K562 (cell line): Measurements from ENCODE around the gene AAMDC. TPM values are rescaled to one million over a fixed set of nuclear protein-coding genes. Genes with fewer than 3 reads are reported as not detected.

Source experiments
- CREB3L1 ChIP-seq: fragments of 450-650 bp; IDR thresholded peaks from 2 replicates; pipeline ENCODE4 v1.6.1; 2014; ENCODE audit warnings: low read depth, mild to moderate bottlenecking, moderate library complexity, borderline replicate concordance
- DPF2 ChIP-seq: fragments of 450-650 bp; IDR thresholded peaks from 2 replicates; pipeline ENCODE4 v1.6.1; 2016
- GABPA ChIP-seq: fragments of 200-800 bp; sonication (Bioruptor generic); conservative IDR thresholded peaks from 2 replicates; pipeline ENCODE4 v1.6.1; 2016; ENCODE audit warnings: low read depth, missing genetic modification characterization, missing compliant biosample characterization
- GTF2B ChIP-seq: IDR thresholded peaks from 2 replicates; pipeline ENCODE4 v1.6.1; 2011; ENCODE audit not compliant: insufficient read length; ENCODE audit errors: extremely low read depth
- HCFC1 ChIP-seq: IDR thresholded peaks from 2 replicates; pipeline ENCODE4 v1.6.1; 2012; ENCODE audit warnings: low read depth, low read length, improper control_type of control experiment
- HDAC2 ChIP-seq: fragments of 450-650 bp; IDR thresholded peaks from 2 replicates; pipeline ENCODE4 v1.6.1; 2016; ENCODE audit warnings: mild to moderate bottlenecking
- HMGN3 ChIP-seq: IDR thresholded peaks from 2 replicates; pipeline ENCODE4 v1.6.1; 2011; ENCODE audit warnings: borderline replicate concordance, low read depth, mild to moderate bottlenecking, mixed read lengths, low read length; ENCODE audit not compliant: insufficient read length; ENCODE audit errors: extremely low read depth
- IRF1 ChIP-seq: sonication (generic); formaldehyde crosslinking; IDR thresholded peaks from 2 replicates; pipeline ENCODE4 v1.8.0; 2022; ENCODE audit warnings: missing genetic modification reagents, mild to moderate bottlenecking, borderline replicate concordance
- KDM1A ChIP-seq, 2 experiments: fragments of 450-650 bp; IDR thresholded peaks; 2 replicates each; pipeline ENCODE4 v1.6.1; 2016; ENCODE audit warnings: mild to moderate bottlenecking in 2 of 2
- NFIC ChIP-seq: fragments of 450-650 bp; IDR thresholded peaks from 2 replicates; pipeline ENCODE4 v1.6.1; 2017; ENCODE audit warnings: mild to moderate bottlenecking, inconsistent platforms
- PCBP1 ChIP-seq: fragments of 200-400 bp; formaldehyde crosslinking; IDR thresholded peaks from 2 replicates; pipeline ENCODE4 v1.6.1; 2018; ENCODE audit warnings: mild to moderate bottlenecking, low read depth, low read length; ENCODE audit not compliant: poor library complexity, severe bottlenecking
- TBP ChIP-seq: optimal IDR thresholded peaks from 2 replicates; pipeline ENCODE3; 2011; ENCODE audit warnings: low read depth, low read length, improper control_type of control experiment
- TGIF2 ChIP-seq: sonication (generic); formaldehyde crosslinking; IDR thresholded peaks from 2 replicates; pipeline ENCODE4 v1.8.1; 2022; ENCODE audit warnings: mild to moderate bottlenecking, missing genetic modification reagents, moderate library complexity
- TOE1 ChIP-seq, 2 experiments: fragments of 450-650 bp in 1 of 2; sonication (generic) in 1 of 2; formaldehyde crosslinking in 1 of 2; IDR thresholded peaks; 2 replicates each; pipeline versions ENCODE4 v1.7.1 to v1.8.0; 2016 to 2022; ENCODE audit warnings: borderline replicate concordance in 2 of 2, mild to moderate bottlenecking in 2 of 2, antibody characterized with exemption in 1 of 2, inconsistent platforms in 1 of 2, low read depth in 1 of 2, missing genetic modification reagents in 1 of 2, moderate library complexity in 1 of 2
- ZEB2 ChIP-seq: fragments of 450-650 bp; IDR thresholded peaks from 2 replicates; pipeline ENCODE4 v1.6.1; 2016
- polyA plus RNA-seq, 8 experiments: library from polyadenylated mRNA; depleted of rRNA in 4 of 8; stranded (reverse) in 5 of 8; unstranded in 3 of 8; fragments of >200 nt; fragmentation: Nextera tagmentation in 2 of 8; fragmentation: Illumina TruSeq in 1 of 8; extraction: Ambion mirVana in 2 of 8; extraction: Trizol in 1 of 8; gene quantifications; 2 replicates each; pipeline versions ENCODE4 v1.2.1 to v1.2.3, GENCODE V29; 2011 to 2014; ENCODE audit warnings: inconsistent platforms in 1 of 8, missing spikeins in 1 of 8
- total RNA-seq, 7 experiments: library from RNA; depleted of rRNA in 6 of 7; stranded (reverse); fragments of >200 nt in 6 of 7; fragmentation: Illumina TruSeq in 2 of 7; extraction: Trizol in 2 of 7; gene quantifications; 2 replicates each; pipeline versions ENCODE4 v1.2.1 to v1.2.3, GENCODE V29; 2011 to 2021; ENCODE audit warnings: low replicate concordance in 1 of 7
- TF ChIP-seq, protein P1 (sequence below): sonication (generic); formaldehyde crosslinking; IDR thresholded peaks from 2 replicates; pipeline ENCODE4 v1.8.1; 2023; ENCODE audit warnings: missing genetic modification reagents, mild to moderate bottlenecking, borderline replicate concordance
- TF ChIP-seq, protein P2 (sequence below), 2 experiments: fragments of 250-450 bp in 1 of 2; fragments of 450-650 bp in 1 of 2; sonication (Bioruptor Pico) in 1 of 2; IDR thresholded peaks; 2 replicates each; pipeline versions ENCODE4 v1.6.1 to v1.8.0; 2016 to 2021; ENCODE audit warnings: mild to moderate bottlenecking in 2 of 2, moderate library complexity in 2 of 2, missing compliant biosample characterization in 1 of 2, missing genetic modification characterization in 1 of 2

The AAMDC gene
- total and polyA plus RNA-seq, 9 of the 15 experiments (the other 6 are each of a cell fraction or from before 2014, with no cell fraction given) = 10.4 to 40.6 (median 15.6) TPM

DNA sequence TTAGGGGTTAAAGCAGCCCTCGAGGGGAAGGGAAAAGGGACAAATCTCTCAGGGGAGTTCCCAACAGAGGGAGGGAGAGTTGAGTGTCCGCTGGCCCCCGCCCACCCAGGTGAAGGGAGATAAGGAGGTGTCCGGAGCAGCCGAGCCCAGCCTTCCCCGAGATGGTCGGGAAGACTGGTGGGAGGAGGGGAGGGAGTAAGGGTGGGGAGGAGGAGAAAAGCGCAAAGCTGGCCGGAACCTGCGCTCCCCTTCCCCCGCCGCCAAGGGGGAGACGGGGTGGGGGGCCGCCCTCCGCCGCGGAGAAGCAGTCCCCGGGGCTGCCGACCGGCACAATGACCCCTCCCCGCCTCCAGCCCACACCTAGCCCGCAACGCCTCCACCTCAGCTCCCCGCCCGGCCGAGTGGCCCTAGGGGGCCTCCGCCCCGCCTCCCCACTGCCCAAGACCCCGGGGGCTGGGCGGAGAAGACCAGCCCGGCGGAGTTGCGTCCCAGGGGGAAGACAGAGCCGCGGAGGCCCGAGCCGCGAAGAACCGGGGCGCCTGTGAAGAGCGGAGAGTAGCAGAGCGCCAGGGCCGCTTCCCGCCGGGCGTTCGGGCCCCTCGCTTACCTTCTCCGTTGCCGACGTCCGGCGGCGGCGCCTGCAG is 901 bp upstream of the AAMDC start (continued):
- TF ChIP-seq NFIC = no peak; the same call in 1 of the 2 replicates
- peak; percentile 30 for TF ChIP-seq HMGN3
- no peak for TF ChIP-seq GTF2B
- TF ChIP-seq TBP = peak; percentile 41
- peak; percentile 66; the same call in 1 of the 2 replicates for TF ChIP-seq DPF2
- TF ChIP-seq TOE1 (IDR thresholded peaks at IDR 0.05; ENCODE audit: borderline replicate concordance) = peak; percentile 1
- TF ChIP-seq TOE1 (CRISPR knock-in tag; IDR thresholded peaks at IDR 0.05; ENCODE audit: borderline replicate concordance, low read depth) = no peak
- 0 out of 2 replicates have a peak, but pooled peaks have one; percentile 27 for TF ChIP-seq CREB3L1
- TF ChIP-seq PCBP1 = peak; percentile 73
- TF ChIP-seq, protein P1, sequence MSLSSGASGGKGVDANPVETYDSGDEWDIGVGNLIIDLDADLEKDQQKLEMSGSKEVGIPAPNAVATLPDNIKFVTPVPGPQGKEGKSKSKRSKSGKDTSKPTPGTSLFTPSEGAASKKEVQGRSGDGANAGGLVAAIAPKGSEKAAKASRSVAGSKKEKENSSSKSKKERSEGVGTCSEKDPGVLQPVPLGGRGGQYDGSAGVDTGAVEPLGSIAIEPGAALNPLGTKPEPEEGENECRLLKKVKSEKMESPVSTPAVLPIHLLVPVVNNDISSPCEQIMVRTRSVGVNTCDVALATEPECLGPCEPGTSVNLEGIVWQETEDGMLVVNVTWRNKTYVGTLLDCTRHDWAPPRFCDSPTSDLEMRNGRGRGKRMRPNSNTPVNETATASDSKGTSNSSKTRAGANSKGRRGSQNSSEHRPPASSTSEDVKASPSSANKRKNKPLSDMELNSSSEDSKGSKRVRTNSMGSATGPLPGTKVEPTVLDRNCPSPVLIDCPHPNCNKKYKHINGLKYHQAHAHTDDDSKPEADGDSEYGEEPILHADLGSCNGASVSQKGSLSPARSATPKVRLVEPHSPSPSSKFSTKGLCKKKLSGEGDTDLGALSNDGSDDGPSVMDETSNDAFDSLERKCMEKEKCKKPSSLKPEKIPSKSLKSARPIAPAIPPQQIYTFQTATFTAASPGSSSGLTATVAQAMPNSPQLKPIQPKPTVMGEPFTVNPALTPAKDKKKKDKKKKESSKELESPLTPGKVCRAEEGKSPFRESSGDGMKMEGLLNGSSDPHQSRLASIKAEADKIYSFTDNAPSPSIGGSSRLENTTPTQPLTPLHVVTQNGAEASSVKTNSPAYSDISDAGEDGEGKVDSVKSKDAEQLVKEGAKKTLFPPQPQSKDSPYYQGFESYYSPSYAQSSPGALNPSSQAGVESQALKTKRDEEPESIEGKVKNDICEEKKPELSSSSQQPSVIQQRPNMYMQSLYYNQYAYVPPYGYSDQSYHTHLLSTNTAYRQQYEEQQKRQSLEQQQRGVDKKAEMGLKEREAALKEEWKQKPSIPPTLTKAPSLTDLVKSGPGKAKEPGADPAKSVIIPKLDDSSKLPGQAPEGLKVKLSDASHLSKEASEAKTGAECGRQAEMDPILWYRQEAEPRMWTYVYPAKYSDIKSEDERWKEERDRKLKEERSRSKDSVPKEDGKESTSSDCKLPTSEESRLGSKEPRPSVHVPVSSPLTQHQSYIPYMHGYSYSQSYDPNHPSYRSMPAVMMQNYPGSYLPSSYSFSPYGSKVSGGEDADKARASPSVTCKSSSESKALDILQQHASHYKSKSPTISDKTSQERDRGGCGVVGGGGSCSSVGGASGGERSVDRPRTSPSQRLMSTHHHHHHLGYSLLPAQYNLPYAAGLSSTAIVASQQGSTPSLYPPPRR (CRISPR knock-in tag) = 0 out of 2 replicates have a peak, but pooled peaks have one; percentile 43
- 0 out of 4 replicates have a peak, but pooled peaks of 1 of the 2 experiments have one; percentile 16 for TF ChIP-seq KDM1A (IDR thresholded peaks at IDR 0.05)
- TF ChIP-seq ZEB2 = peak; percentile 80; the same call in 1 of the 2 replicates
- 0 out of 2 replicates have a peak, but pooled peaks have one; percentile 1 for TF ChIP-seq TGIF2
- TF ChIP-seq, protein P2, sequence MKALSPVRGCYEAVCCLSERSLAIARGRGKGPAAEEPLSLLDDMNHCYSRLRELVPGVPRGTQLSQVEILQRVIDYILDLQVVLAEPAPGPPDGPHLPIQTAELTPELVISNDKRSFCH (CRISPR knock-in tag; IDR thresholded peaks at IDR 0.05) = no peak
- TF ChIP-seq, protein P2 (tag; IDR thresholded peaks at IDR 0.05) = no peak
- TF ChIP-seq GABPA (tag) = no peak
- TF ChIP-seq HDAC2 = 0 out of 2 replicates have a peak, but pooled peaks have one; percentile 45
- no peak for TF ChIP-seq HCFC1
- TF ChIP-seq IRF1 (CRISPR knock-in tag) = no peak
